Measurements from ENCODE around the gene PRRC2B. TPM values are rescaled to one million over a fixed set of nuclear protein-coding genes. Genes with fewer than 3 reads are reported as not detected.

Gene PRRC2B
- total and polyA plus RNA-seq, 2 of the 13 experiments (the other 11 are each of a cell fraction or from before 2014, with no cell fraction given) = 20.8 to 37.4 TPM

DNA sequence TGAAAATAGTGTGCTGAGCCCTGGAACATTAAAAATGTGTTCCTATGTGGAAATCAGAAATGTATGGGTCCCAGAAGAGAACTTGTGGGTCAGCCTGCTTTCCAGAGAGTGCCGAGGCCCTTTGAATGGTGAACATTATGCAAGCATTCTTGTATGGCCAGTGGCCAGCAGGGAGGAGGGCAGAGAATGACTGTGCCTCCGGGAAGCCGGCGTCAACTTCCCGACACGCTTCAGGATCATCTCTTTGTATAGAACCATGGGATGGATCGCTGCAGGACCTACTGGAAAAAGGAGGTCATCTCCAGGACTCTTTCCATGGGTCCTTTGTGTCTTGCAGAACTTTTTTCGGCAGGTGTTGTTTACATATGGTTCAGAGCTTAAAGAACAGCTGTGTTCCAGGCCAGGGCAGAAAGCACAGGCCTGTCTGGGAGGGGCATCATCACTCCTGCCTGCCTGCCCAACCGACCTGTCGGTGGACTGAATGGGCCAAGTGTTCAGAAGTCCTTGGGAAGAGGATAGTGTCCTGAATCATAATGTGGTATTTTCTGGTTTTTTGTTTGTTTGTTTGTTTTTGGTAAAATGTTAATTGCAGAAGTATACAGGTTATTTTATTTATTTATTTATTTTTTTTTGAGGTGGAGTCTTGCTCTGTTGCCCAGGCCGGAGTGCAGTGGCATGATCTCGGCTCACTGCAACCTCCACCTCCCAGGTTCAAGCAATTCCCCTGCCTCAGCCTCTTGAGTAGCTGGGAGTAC, 9.0 kb downstream of the PRRC2B start (continued):
- TF ChIP-seq ZNF20 (CRISPR knock-in tag; IDR thresholded peaks at IDR 0.05) = no peak
- 0 out of 2 replicates have a peak, but pooled peaks have one; percentile 49 for TF ChIP-seq TOE1 (CRISPR knock-in tag; IDR thresholded peaks at IDR 0.05)
- peak; percentile 81; the same call in 1 of the 2 replicates for TF ChIP-seq FOXK2 (IDR thresholded peaks at IDR 0.05)
- TF ChIP-seq GATAD1 (CRISPR knock-in tag; IDR thresholded peaks at IDR 0.05) = 0 out of 2 replicates have a peak, but pooled peaks have one; percentile 35
- TF ChIP-seq ZNF33B (CRISPR knock-in tag; IDR thresholded peaks at IDR 0.05) = no peak
- TF ChIP-seq CCDC6 (CRISPR knock-in tag; IDR thresholded peaks at IDR 0.05) = no peak
- peak; percentile 55; the same call in 1 of the 2 replicates for TF ChIP-seq PITX1 (CRISPR knock-in tag; IDR thresholded peaks at IDR 0.05)
- peak; percentile 61; the same call in 1 of the 2 replicates for TF ChIP-seq ATF2 (CRISPR knock-in tag; IDR thresholded peaks at IDR 0.05)
- TF ChIP-seq ATF5 (CRISPR knock-in tag; IDR thresholded peaks at IDR 0.05; ENCODE audit: low read depth) = no peak
- no peak for TF ChIP-seq KDM5B (CRISPR knock-in tag; IDR thresholded peaks at IDR 0.05; ENCODE audit: borderline replicate concordance)
- TF ChIP-seq HNRNPH1 (optimal IDR thresholded peaks at IDR 0.05; ENCODE audit: low read depth, low read length) = no peak
- TF ChIP-seq, protein P1, sequence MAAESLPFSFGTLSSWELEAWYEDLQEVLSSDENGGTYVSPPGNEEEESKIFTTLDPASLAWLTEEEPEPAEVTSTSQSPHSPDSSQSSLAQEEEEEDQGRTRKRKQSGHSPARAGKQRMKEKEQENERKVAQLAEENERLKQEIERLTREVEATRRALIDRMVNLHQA (CRISPR knock-in tag; IDR thresholded peaks at IDR 0.05) = no peak
- TF ChIP-seq EHMT2 (IDR thresholded peaks at IDR 0.05; ENCODE audit: borderline replicate concordance, low read depth, low read length) = no peak
- TF ChIP-seq JUN (CRISPR knock-in tag; IDR thresholded peaks at IDR 0.05) = no peak
- TF ChIP-seq, protein P2, sequence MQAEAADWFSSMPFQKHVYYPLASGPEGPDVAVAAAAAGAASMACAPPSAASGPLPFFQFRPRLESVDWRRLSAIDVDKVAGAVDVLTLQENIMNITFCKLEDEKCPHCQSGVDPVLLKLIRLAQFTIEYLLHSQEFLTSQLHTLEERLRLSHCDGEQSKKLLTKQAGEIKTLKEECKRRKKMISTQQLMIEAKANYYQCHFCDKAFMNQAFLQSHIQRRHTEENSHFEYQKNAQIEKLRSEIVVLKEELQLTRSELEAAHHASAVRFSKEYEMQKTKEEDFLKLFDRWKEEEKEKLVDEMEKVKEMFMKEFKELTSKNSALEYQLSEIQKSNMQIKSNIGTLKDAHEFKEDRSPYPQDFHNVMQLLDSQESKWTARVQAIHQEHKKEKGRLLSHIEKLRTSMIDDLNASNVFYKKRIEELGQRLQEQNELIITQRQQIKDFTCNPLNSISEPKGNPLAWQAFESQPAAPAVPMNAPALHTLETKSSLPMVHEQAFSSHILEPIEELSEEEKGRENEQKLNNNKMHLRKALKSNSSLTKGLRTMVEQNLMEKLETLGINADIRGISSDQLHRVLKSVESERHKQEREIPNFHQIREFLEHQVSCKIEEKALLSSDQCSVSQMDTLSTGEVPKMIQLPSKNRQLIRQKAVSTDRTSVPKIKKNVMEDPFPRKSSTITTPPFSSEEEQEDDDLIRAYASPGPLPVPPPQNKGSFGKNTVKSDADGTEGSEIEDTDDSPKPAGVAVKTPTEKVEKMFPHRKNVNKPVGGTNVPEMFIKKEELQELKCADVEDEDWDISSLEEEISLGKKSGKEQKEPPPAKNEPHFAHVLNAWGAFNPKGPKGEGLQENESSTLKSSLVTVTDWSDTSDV (CRISPR knock-in tag; IDR thresholded peaks at IDR 0.05) = 0 out of 2 replicates have a peak, but pooled peaks have one; percentile 29
- TF ChIP-seq GTF3A (CRISPR knock-in tag; conservative IDR thresholded peaks at IDR 0.05) = no peak
- no peak for TF ChIP-seq ZNF232 (CRISPR knock-in tag; IDR thresholded peaks at IDR 0.05; ENCODE audit: borderline replicate concordance)
- 0 out of 2 replicates have a peak, but pooled peaks have one; percentile 30 for TF ChIP-seq MIER3 (CRISPR knock-in tag; IDR thresholded peaks at IDR 0.05; ENCODE audit: borderline replicate concordance)
- TF ChIP-seq, protein P3, sequence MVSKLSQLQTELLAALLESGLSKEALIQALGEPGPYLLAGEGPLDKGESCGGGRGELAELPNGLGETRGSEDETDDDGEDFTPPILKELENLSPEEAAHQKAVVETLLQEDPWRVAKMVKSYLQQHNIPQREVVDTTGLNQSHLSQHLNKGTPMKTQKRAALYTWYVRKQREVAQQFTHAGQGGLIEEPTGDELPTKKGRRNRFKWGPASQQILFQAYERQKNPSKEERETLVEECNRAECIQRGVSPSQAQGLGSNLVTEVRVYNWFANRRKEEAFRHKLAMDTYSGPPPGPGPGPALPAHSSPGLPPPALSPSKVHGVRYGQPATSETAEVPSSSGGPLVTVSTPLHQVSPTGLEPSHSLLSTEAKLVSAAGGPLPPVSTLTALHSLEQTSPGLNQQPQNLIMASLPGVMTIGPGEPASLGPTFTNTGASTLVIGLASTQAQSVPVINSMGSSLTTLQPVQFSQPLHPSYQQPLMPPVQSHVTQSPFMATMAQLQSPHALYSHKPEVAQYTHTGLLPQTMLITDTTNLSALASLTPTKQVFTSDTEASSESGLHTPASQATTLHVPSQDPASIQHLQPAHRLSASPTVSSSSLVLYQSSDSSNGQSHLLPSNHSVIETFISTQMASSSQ (IDR thresholded peaks at IDR 0.05; ENCODE audit: low read depth) = no peak
- TF ChIP-seq, protein P3 (CRISPR knock-in tag; IDR thresholded peaks at IDR 0.05; ENCODE audit: borderline replicate concordance) = peak; percentile 71; the same call in 1 of the 2 replicates
- no peak for TF ChIP-seq ARNT (IDR thresholded peaks at IDR 0.05)
